PC-9 (cell line): ENCODE measurements around the gene ZDHHC14. TPM values are rescaled to one million over a fixed set of nuclear protein-coding genes. Genes with fewer than 3 reads are reported as not detected.
A peak's percentile ranks its signal among the peaks of the same experiment; 100 is the strongest.

Source experiments
- BruUV-seq: library from RNA; stranded (reverse); fragments of 400-500 nt; replicated peaks from 2 replicates; lab custom pipeline; 2021; lab: Mats Ljungman, UMichigan
- CTCF ChIA-PET: fragments of 300-600 bp; sonication (Branson Sonifier 250); formaldehyde crosslinking; loops from one replicate; lab custom pipeline; 2022; ENCODE audit warnings: antibody characterized with exemption; lab: Charles Lee
- POLR2A ChIA-PET: fragments of 300-600 bp; sonication (Branson Sonifier 250); formaldehyde crosslinking; loops from one replicate; lab custom pipeline; 2022; ENCODE audit warnings: antibody characterized with exemption; ENCODE audit not compliant: unreplicated experiment; lab: Charles Lee
- DNase-seq, 2 experiments: peaks; one replicate each; pipeline versions ENCODE4 v3.0.0 to v3.0.0-alpha.2; 2015 to 2022; ENCODE audit warnings: mixed read lengths in 1 of 2
- H2AFZ ChIP-seq: fragments of 200-600 bp; sonication (generic); 2 replicates; pipeline ENCODE4 v1.8.1; 2017; ENCODE audit warnings: antibody characterized with exemption
- H3F3A ChIP-seq: fragments of 200-600 bp; sonication (generic); 2 replicates; pipeline ENCODE4 v1.8.1; 2017; ENCODE audit warnings: antibody characterized with exemption, mild to moderate bottlenecking, low read depth; ENCODE audit not compliant: insufficient read depth
- H3K27ac ChIP-seq: fragments of 200-600 bp; sonication (generic); 2 replicates; pipeline ENCODE4 v1.6.1; 2016; ENCODE audit warnings: mixed run types
- H3K27me3 ChIP-seq: fragments of 200-600 bp; sonication (generic); 2 replicates; pipeline ENCODE4 v1.6.1; 2016; ENCODE audit warnings: low read depth, mixed run types; ENCODE audit not compliant: insufficient read depth
- H3K36me3 ChIP-seq: fragments of 200-600 bp; sonication (generic); 2 replicates; pipeline ENCODE4 v1.6.1; 2016; ENCODE audit warnings: low read depth, mixed run types
- H3K4me1 ChIP-seq: fragments of 200-600 bp; sonication (generic); replicated peaks from 2 replicates; pipeline ENCODE4 v1.6.1; 2016; ENCODE audit warnings: mixed run types; ENCODE audit not compliant: insufficient read depth
- H3K4me2 ChIP-seq: fragments of 200-600 bp; sonication (generic); 2 replicates; pipeline ENCODE4 v1.6.1; 2017; ENCODE audit warnings: mixed run types
- H3K4me3 ChIP-seq: fragments of 200-600 bp; sonication (generic); 2 replicates; pipeline ENCODE4 v1.6.1; 2016; ENCODE audit warnings: mixed run types
- H3K79me2 ChIP-seq: fragments of 200-600 bp; sonication (generic); 2 replicates; pipeline ENCODE4 v1.6.1; 2017; ENCODE audit warnings: low read depth, mixed run types
- H3K9me2 ChIP-seq: fragments of 200-600 bp; sonication (generic); 2 replicates; pipeline ENCODE4 v1.8.1; 2017; ENCODE audit warnings: mild to moderate bottlenecking; ENCODE audit not compliant: insufficient read depth
- H3K9me3 ChIP-seq: fragments of 200-600 bp; sonication (generic); 2 replicates; pipeline ENCODE4 v1.8.1; 2016; ENCODE audit warnings: low read depth; ENCODE audit not compliant: insufficient read depth
- H4K20me1 ChIP-seq: fragments of 200-600 bp; sonication (generic); 2 replicates; pipeline ENCODE4 v1.8.1; 2017; ENCODE audit not compliant: insufficient read depth
- EZH2 ChIP-seq: fragments of 200-600 bp; sonication (generic); IDR thresholded peaks from 2 replicates; pipeline ENCODE4 v1.8.0; 2017; ENCODE audit warnings: antibody characterized with exemption, low read depth
- intact Hi-C: fragments of 100-400 bp; cut with micrococcal nuclease; formaldehyde crosslinking; loops from one replicate; pipeline ENCODE4 v1.10.0; 2022; ENCODE audit not compliant: unreplicated experiment
- total RNA-seq: library from RNA; stranded (reverse); gene quantifications from 2 replicates; pipeline ENCODE4 v1.2.3, GENCODE V29; 2021
- TF ChIP-seq, protein P1 (sequence below): fragments of 200-600 bp; sonication (generic); conservative IDR thresholded peaks from 2 replicates; pipeline ENCODE4 v1.6.1; 2017; ENCODE audit warnings: mixed run types, antibody characterized with exemption, mild to moderate bottlenecking, moderate library complexity

Gene ZDHHC14
- total RNA-seq, 1 experiment from 2014 or later: 5.6 TPM

DNA sequence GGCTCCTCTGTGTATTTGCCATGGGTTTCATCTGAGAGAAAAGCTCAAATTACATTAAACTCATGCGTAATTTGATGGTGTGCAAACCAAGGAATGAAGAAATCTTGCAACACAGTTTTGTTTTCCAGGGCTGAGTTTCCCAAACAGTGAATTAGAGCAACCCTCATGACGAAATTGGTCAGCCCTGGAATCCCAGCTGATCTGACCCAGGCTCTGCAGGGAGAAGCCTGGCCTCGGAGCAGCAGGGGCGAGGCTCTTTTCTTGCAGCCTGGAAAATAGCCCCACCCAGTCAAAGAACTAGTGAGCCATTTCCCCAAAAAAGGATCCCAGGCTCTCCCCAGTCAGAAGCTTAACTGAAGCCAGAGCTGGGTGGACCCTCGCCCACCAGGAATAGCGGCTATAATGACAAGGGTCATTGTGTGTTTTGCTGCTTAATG is 334.8 kb downstream of the ZDHHC14 start:
- H3K9me2 ChIP-seq: no peaks in the 10 kb centered on the region
- H4K20me1 ChIP-seq: no peaks in the 10 kb centered on the region
- H3K27me3 ChIP-seq: no peaks in the 10 kb centered on the region
- no peak overlapping the region for H3K4me3 ChIP-seq
- H3K79me2 ChIP-seq: no peaks in the 10 kb centered on the region
- 0 out of 2 replicates have a peak, but pooled peaks cover 3% of the 10 kb centered on the region for H3F3A ChIP-seq
- no peaks in the 10 kb centered on the region for H3K9me3 ChIP-seq
- H3K4me2 ChIP-seq: peak overlapping the region; percentile 59
- peak; percentile 12 to 76 for DNase-seq
- H3K4me1 ChIP-seq: peaks cover 13% of the 10 kb centered on the region
- no peaks in the 10 kb centered on the region for H3K36me3 ChIP-seq
- ChIA-PET POLR2A (no interaction called here), CTCF (interaction anchor here (0.6 kb wide), 1 partner anchor 357 kb away, joined by 3 read pairs; no protein-coding TSS in a partner anchor)
- H2AFZ ChIP-seq: no peak overlapping the region
- no TSS peak for BruUV-seq
- TF ChIP-seq, protein P1, sequence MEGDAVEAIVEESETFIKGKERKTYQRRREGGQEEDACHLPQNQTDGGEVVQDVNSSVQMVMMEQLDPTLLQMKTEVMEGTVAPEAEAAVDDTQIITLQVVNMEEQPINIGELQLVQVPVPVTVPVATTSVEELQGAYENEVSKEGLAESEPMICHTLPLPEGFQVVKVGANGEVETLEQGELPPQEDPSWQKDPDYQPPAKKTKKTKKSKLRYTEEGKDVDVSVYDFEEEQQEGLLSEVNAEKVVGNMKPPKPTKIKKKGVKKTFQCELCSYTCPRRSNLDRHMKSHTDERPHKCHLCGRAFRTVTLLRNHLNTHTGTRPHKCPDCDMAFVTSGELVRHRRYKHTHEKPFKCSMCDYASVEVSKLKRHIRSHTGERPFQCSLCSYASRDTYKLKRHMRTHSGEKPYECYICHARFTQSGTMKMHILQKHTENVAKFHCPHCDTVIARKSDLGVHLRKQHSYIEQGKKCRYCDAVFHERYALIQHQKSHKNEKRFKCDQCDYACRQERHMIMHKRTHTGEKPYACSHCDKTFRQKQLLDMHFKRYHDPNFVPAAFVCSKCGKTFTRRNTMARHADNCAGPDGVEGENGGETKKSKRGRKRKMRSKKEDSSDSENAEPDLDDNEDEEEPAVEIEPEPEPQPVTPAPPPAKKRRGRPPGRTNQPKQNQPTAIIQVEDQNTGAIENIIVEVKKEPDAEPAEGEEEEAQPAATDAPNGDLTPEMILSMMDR: no peak
- no peak for TF ChIP-seq EZH2
- intact Hi-C loops: no loop called here
- H3K27ac ChIP-seq: peak overlapping the region; percentile 21; the same call in 1 of the 2 replicates

DNA sequence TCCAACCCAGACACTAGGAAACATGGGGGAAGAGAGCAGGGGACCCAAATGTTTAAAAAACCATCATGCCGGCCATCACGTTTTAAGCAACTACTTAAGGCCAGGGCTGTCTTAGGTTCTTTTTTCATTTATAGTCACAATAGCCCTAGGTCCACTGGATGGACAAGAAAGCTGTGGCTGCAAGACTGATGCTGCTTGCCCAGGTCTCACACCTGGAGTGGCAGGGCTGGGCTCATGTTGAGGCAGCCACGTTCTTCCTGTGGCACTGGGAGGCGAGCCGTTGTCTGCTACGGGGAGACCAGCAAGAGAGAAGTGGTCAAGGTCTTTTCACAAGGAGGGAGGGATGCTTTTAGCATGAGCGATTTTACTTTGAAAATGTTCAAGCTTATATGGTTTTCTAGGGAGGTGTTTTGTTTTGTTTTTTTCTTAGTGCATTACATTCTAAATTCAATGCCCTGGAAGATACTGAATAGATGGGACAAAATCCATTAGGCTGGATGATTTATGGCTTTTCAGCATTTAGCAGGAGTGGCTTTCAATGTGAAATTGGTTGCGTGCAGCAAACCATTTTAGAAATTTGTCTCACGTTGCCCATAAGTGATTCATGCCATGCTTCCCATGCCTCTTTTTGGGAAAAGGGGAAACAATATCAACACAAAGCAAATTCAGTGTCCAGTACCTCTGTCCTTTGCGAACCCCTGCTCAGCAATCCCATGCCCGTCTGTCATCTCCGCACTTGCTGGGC is 335.4 kb downstream of the ZDHHC14 start:
- CTCF ChIA-PET: no interaction called here
- Histone ChIP-seq H4K20me1 (no peaks in the 10 kb centered on the region), H2AFZ (no peak overlapping the region), H3K4me2 (peak overlapping the region; percentile 59), H3K79me2 (no peaks in the 10 kb centered on the region), H3F3A (0 out of 2 replicates have a peak, but pooled peaks cover 3% of the 10 kb centered on the region), H3K27me3 (no peaks in the 10 kb centered on the region), H3K4me1 (peaks cover 13% of the 10 kb centered on the region), H3K27ac (no peak overlapping the region), H3K4me3 (no peak overlapping the region), H3K9me3 (no peaks in the 10 kb centered on the region), H3K36me3 (no peaks in the 10 kb centered on the region), H3K9me2 (no peaks in the 10 kb centered on the region)
- BruUV-seq: no TSS peak
- TF ChIP-seq EZH2: no peak
- TF ChIP-seq, protein P1: no peak
- intact Hi-C loops: no loop called here
- POLR2A ChIA-PET: no interaction called here
- no peak for DNase-seq

DNA sequence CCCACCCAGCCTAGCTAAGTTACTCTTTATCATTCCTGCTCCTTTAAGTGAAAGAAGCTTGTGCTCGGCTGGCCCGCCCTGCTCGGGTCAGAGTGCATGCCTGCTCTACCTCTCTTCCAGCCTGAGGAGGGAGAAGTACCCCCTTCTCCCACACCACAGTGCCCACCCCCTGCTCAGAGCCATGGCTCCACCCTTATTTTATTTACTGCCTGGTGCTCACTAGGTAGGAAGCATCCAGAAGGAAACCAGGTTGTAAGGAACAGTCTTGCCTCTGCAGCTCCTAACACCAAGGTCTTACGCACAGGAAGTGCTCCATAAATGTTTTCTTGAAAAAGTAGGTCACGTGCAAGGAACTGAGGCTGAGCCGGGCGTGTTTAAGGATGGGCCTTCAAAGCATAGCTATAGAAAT is 336.4 kb downstream of the ZDHHC14 start:
- no peaks in the 10 kb centered on the region for H3K9me3 ChIP-seq
- H3K27ac ChIP-seq: no peak overlapping the region
- H3K4me1 ChIP-seq: peaks cover 13% of the 10 kb centered on the region
- no peak for TF ChIP-seq EZH2
- TF ChIP-seq, protein P1: no peak
- POLR2A ChIA-PET: no interaction called here
- no peak for DNase-seq
- H3K27me3 ChIP-seq: no peaks in the 10 kb centered on the region
- H4K20me1 ChIP-seq: no peaks in the 10 kb centered on the region
- intact Hi-C loops: no loop called here
- CTCF ChIA-PET: no interaction called here
- H3K4me2 ChIP-seq: no peak overlapping the region
- no peak overlapping the region for H3K4me3 ChIP-seq
- no peaks in the 10 kb centered on the region for H3K9me2 ChIP-seq
- H3K36me3 ChIP-seq: no peaks in the 10 kb centered on the region
- H3K79me2 ChIP-seq: no peaks in the 10 kb centered on the region
- 0 out of 2 replicates have a peak, but pooled peaks cover 3% of the 10 kb centered on the region for H3F3A ChIP-seq
- no TSS peak for BruUV-seq
- H2AFZ ChIP-seq: no peak overlapping the region
